ENCODE results near the gene AFF2.

DNA sequence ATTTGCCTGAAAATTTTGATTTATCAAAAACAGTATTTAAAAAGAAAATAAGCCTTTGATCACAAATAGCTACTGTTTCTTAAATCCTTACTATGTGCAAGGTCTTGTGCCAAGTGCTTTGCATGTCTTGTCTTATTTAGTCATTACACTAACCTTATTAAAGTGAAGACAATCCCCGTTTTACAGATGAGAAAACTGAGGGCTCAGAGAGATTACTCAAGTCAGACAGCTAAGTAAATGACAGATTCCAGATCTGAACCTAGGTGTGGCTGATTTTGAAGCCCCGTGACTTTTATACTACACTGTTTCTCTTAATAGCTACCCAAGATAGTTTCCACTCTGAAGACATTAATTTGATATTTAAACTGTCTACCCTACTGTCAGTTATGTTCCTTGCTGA lies 38.2 kb downstream of the AFF2 start:
- TF ChIP-seq EP300 (IDR thresholded peaks at IDR 0.05; ENCODE audit: low read depth), result no peak
- TF ChIP-seq, protein P1, sequence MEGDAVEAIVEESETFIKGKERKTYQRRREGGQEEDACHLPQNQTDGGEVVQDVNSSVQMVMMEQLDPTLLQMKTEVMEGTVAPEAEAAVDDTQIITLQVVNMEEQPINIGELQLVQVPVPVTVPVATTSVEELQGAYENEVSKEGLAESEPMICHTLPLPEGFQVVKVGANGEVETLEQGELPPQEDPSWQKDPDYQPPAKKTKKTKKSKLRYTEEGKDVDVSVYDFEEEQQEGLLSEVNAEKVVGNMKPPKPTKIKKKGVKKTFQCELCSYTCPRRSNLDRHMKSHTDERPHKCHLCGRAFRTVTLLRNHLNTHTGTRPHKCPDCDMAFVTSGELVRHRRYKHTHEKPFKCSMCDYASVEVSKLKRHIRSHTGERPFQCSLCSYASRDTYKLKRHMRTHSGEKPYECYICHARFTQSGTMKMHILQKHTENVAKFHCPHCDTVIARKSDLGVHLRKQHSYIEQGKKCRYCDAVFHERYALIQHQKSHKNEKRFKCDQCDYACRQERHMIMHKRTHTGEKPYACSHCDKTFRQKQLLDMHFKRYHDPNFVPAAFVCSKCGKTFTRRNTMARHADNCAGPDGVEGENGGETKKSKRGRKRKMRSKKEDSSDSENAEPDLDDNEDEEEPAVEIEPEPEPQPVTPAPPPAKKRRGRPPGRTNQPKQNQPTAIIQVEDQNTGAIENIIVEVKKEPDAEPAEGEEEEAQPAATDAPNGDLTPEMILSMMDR (IDR thresholded peaks at IDR 0.05), result no peak
- TF ChIP-seq POLR2AphosphoS5 (IDR thresholded peaks at IDR 0.05), result no peak
- TF ChIP-seq POLR2A (IDR thresholded peaks at IDR 0.05), result no peak
